Endothelial cell of umbilical vein (primary cell): ENCODE measurements around the gene RTN4. TPM values are rescaled to one million over a fixed set of nuclear protein-coding genes. Genes with fewer than 3 reads are reported as not detected.

ENCODE experiments used
- BruUV-seq: library from RNA; stranded (reverse); fragments of 400-500 nt; replicated peaks from 2 replicates; lab custom pipeline; 2021; lab: Mats Ljungman, UMichigan
- CTCF ChIA-PET: fragments of 300-600, 350-600 bp; sonication (Branson Sonifier 250); formaldehyde crosslinking; loops from one replicate; lab custom pipeline; 2021; ENCODE audit warnings: antibody characterized with exemption, inconsistent platforms; lab: Charles Lee
- POLR2A ChIA-PET: fragments of 300-600, 350-600 bp; sonication (Branson Sonifier 250); formaldehyde crosslinking; loops from one replicate; lab custom pipeline; 2021; ENCODE audit warnings: antibody characterized with exemption, inconsistent platforms; lab: Charles Lee
- DNase-seq: peaks from one replicate; pipeline ENCODE4 v3.0.0-alpha.2; 2011; ENCODE audit warnings: low read depth, low spot score
- FAIRE-seq: peaks from 2 replicates; lab custom pipeline; 2011; peaks lifted over from hg19 to GRCh38; lab: Jason Lieb, UNC
- H2AFZ ChIP-seq: 2 replicates; pipeline ENCODE4 v1.6.0; 2012; ENCODE audit warnings: low read depth, low read length, control low read depth, inconsistent platforms
- H3K27ac ChIP-seq: 2 replicates; pipeline ENCODE4 v1.5.1; 2011; ENCODE audit warnings: low read depth, mild to moderate bottlenecking, control low read depth, low read length, moderate library complexity; ENCODE audit not compliant: insufficient read depth
- H3K27me3 ChIP-seq, 2 experiments: 2 replicates each; pipeline versions ENCODE4 v1.6.0 to v1.6.1; 2011; ENCODE audit warnings: low read length in 2 of 2, mixed read lengths in 1 of 2; ENCODE audit not compliant: control insufficient read depth in 2 of 2, insufficient read depth in 2 of 2
- H3K36me3 ChIP-seq, 2 experiments: 2 replicates in 1 of 2; 3 replicates in 1 of 2; pipeline ENCODE4 v1.5.1; 2011; ENCODE audit warnings: low read length in 2 of 2, mild to moderate bottlenecking in 1 of 2, moderate library complexity in 1 of 2; ENCODE audit not compliant: control insufficient read depth in 2 of 2, insufficient read depth in 2 of 2; ENCODE audit errors: extremely low read depth in 1 of 2
- H3K4me1 ChIP-seq: 3 replicates; pipeline ENCODE4 v1.5.1; 2011; ENCODE audit warnings: mild to moderate bottlenecking, low read length; ENCODE audit not compliant: control insufficient read depth, insufficient read depth; ENCODE audit errors: extremely low read depth
- H3K4me2 ChIP-seq: 2 replicates; pipeline ENCODE4 v1.6.1; 2011; ENCODE audit warnings: low read length, control low read depth, mixed read lengths; ENCODE audit not compliant: insufficient read depth
- H3K4me3 ChIP-seq, 3 experiments: fragments of 200-600 bp in 1 of 3; sonication (generic), shearing (Covaris generic) in 1 of 3; replicated peaks in 1 of 3; 2 replicates each; pipeline ENCODE4 v1.5.1; 2011 to 2016; ENCODE audit warnings: control low read depth in 3 of 3, low read length in 3 of 3, mild to moderate bottlenecking in 2 of 3, inconsistent platforms in 1 of 3, low read depth in 1 of 3, moderate library complexity in 1 of 3; ENCODE audit not compliant: insufficient read depth in 1 of 3
- H3K79me2 ChIP-seq: 2 replicates; pipeline ENCODE4 v1.6.0; 2012; ENCODE audit warnings: low read length, inconsistent platforms; ENCODE audit not compliant: control insufficient read depth, insufficient read depth
- H3K9ac ChIP-seq: replicated peaks from 2 replicates; pipeline ENCODE3; 2011; ENCODE audit warnings: low read length, control low read depth; ENCODE audit not compliant: insufficient read depth; ENCODE audit errors: extremely low read depth
- H3K9me1 ChIP-seq: replicated peaks from 3 replicates; pipeline ENCODE4 v1.6.0; 2011; ENCODE audit warnings: mild to moderate bottlenecking, low read length; ENCODE audit not compliant: control insufficient read depth, insufficient read depth; ENCODE audit errors: extremely low read depth
- H3K9me3 ChIP-seq: replicated peaks from 2 replicates; pipeline ENCODE4 v1.5.1; 2012; ENCODE audit warnings: low read length, inconsistent platforms; ENCODE audit not compliant: control insufficient read depth, insufficient read depth
- H4K20me1 ChIP-seq: replicated peaks from 2 replicates; pipeline ENCODE3; 2011; ENCODE audit warnings: mild to moderate bottlenecking, low read length; ENCODE audit not compliant: control insufficient read depth, insufficient read depth; ENCODE audit errors: extremely low read depth
- CTCF ChIP-seq, 2 donors: IDR thresholded peaks; 1 replicate in 1 of 2; 2 replicates in 1 of 2; pipeline ENCODE4 v1.5.1; 2011; ENCODE audit warnings: low read length in 2 of 2, mild to moderate bottlenecking in 2 of 2, moderate library complexity in 2 of 2, control low read depth in 1 of 2, inconsistent platforms in 1 of 2, low read depth in 1 of 2; ENCODE audit not compliant: insufficient read depth in 1 of 2; ENCODE audit errors: extremely low read depth in 1 of 2
- EZH2 ChIP-seq: IDR thresholded peaks from 2 replicates; pipeline ENCODE4 v1.6.1; 2012; ENCODE audit warnings: borderline replicate concordance, low read depth, mild to moderate bottlenecking, moderate library complexity, low read length, inconsistent platforms; ENCODE audit not compliant: severe bottlenecking
- FOS ChIP-seq: IDR thresholded peaks from 2 replicates; pipeline ENCODE4 v1.6.1; 2011; ENCODE audit warnings: mild to moderate bottlenecking, low read length, moderate library complexity, borderline replicate concordance; ENCODE audit not compliant: insufficient read depth
- GATA2 ChIP-seq: IDR thresholded peaks from 2 replicates; pipeline ENCODE4 v1.7.0; 2011; ENCODE audit warnings: low read depth, mild to moderate bottlenecking, moderate library complexity, mixed read lengths, low read length; ENCODE audit not compliant: insufficient read length, insufficient read depth
- JUN ChIP-seq: IDR thresholded peaks from 2 replicates; pipeline ENCODE4 v1.6.1; 2011; ENCODE audit warnings: borderline replicate concordance, low read depth; ENCODE audit not compliant: insufficient read length, insufficient read depth
- MAX ChIP-seq: IDR thresholded peaks from 2 replicates; pipeline ENCODE4 v1.6.1; 2011; ENCODE audit not compliant: insufficient read depth, insufficient read length
- MYC ChIP-seq: IDR thresholded peaks from one replicate; pipeline ENCODE4 v1.6.1; 2011; ENCODE audit warnings: mild to moderate bottlenecking, low read depth, low read length
- POLR2A ChIP-seq: IDR thresholded peaks from 2 replicates; pipeline ENCODE4 v1.6.1; 2012; ENCODE audit warnings: low read depth, mild to moderate bottlenecking, control low read depth, low read length
- POLR2AphosphoS5 ChIP-seq: IDR thresholded peaks from 2 replicates; pipeline ENCODE4 v1.6.1; 2012; ENCODE audit warnings: low read depth, mild to moderate bottlenecking, control low read depth, low read length, moderate library complexity; ENCODE audit not compliant: insufficient read depth
- dilution Hi-C: fragments of 300-500 bp; cut with MboI; formaldehyde crosslinking; loops from one replicate; pipeline ENCODE4 v1.15.0; 2019; ENCODE audit warnings: low sequenced_read_pairs; ENCODE audit not compliant: extremely low pct_ligation_motif_present
- intact Hi-C: fragments of 100-400 bp; cut with micrococcal nuclease; formaldehyde crosslinking; loops from one replicate; pipeline ENCODE4 v1.10.0; 2022
- polyA plus RNA-seq, 4 experiments: library from polyadenylated mRNA; depleted of rRNA in 3 of 4; stranded (reverse) in 3 of 4; unstranded in 1 of 4; fragments of >200 nt; gene quantifications; 2 replicates each; pipeline versions ENCODE4 v1.2.1 to v1.2.3, GENCODE V29; 2011 to 2012; ENCODE audit warnings: missing spikeins in 1 of 4
- total RNA-seq: library from RNA; stranded (reverse); gene quantifications from 2 replicates; pipeline ENCODE4 v1.2.3, GENCODE V29; 2021

Gene RTN4
- total and polyA plus RNA-seq, 2 donors (not counting 3 experiments of a cell fraction or from before 2014, with no cell fraction given), result 253 to 486 TPM

- Histone ChIP-seq H3K27ac (no peak overlapping the region), H3K4me1 (peaks cover 11% of the 10 kb centered on the region), H3K4me3 (no peak overlapping the region), H3K79me2 (peaks cover 100% of the 10 kb centered on the region), H3K9me3 (no peaks in the 10 kb centered on the region), H3K9ac (no peak overlapping the region), H3K9me1 (peaks cover 4% of the 10 kb centered on the region), H4K20me1 (peaks cover 44% of the 10 kb centered on the region), H2AFZ (no peak overlapping the region), H3K36me3 (no peaks in the 10 kb centered on the region), H3K27me3 (no peaks in the 10 kb centered on the region), H3K4me2 (no peak overlapping the region)
- BruUV-seq, result no TSS peak
- ChIA-PET CTCF (interaction anchor here (1.0 to 1.8 kb wide), 4 partner anchors 9 to 173 kb away, joined by 3 to 6 read pairs (median 6); no protein-coding TSS in a partner anchor), POLR2A (no interaction called here)
- DNase-seq, result no peak
- TF ChIP-seq POLR2A (no peak), CTCF (IDR thresholded peaks at IDR 0.05; ENCODE audit: extremely low read depth in 1 of 2, insufficient read depth in 1 of 2, low read depth in 1 of 2, low read length in 2 of 2) (no peak), GATA2 (no peak), FOS (no peak), MAX (no peak), JUN (no peak), MYC (no peak), POLR2AphosphoS5 (no peak), EZH2 (no peak)
- dilution Hi-C loops, result no loop called here
- intact Hi-C loops, result no loop called here
- FAIRE-seq, result no peak
Observed at GRCh38 chr2:55000341-55000740, 49.9 kb downstream of the RTN4 start.
